ENCODE measurements around the gene ASAH2B.

ASAH2B gene

DNA sequence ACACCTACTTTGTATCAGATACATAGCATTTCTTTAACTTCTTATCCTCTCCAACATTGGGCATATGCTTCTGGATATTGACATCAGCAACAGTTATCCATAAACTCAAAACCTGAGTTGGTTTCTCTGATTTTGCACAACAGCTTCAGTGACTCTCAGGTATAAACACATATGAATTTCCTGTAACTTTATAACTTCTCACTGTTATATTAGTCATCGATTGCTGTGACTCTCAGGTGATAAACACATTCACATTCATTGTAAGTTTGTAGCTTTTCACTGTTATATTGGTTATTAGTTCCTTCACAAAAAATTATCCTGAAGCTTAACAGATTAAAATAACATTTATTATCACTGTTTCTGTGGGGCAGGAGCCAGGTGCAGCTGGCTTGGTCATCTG lies 57.0 kb downstream of the ASAH2B start:
- no peak for DNase-seq (ENCODE audit: low read depth in 2 of 2, low spot score in 1 of 2)

- DNase-seq (ENCODE audit: low read depth in 2 of 2, low spot score in 1 of 2), result no peak
Measured at GRCh38 chr10:50798297-50798696, 58.6 kb downstream of the ASAH2B start.

DNA sequence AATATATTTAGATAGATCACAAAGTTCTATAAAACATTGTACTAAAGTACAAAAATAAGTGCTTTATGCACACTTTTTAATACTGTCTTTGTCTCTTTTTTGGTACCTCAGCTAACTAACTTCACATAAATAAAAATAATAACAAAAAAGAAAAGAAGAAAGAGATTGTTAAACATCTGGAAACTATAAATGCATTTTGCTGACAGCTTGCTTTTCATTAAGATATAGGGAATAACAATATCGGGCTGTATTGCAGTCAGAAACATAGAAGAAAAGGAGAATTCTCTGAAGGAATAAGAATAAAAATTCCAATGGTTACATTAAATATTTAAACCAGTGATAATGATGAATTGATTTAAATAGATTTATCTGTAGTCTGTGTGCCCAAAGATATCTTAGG lies 59.9 kb downstream of the ASAH2B start:
- no peak for DNase-seq (ENCODE audit: low read depth in 2 of 2, low spot score in 1 of 2)

DNA sequence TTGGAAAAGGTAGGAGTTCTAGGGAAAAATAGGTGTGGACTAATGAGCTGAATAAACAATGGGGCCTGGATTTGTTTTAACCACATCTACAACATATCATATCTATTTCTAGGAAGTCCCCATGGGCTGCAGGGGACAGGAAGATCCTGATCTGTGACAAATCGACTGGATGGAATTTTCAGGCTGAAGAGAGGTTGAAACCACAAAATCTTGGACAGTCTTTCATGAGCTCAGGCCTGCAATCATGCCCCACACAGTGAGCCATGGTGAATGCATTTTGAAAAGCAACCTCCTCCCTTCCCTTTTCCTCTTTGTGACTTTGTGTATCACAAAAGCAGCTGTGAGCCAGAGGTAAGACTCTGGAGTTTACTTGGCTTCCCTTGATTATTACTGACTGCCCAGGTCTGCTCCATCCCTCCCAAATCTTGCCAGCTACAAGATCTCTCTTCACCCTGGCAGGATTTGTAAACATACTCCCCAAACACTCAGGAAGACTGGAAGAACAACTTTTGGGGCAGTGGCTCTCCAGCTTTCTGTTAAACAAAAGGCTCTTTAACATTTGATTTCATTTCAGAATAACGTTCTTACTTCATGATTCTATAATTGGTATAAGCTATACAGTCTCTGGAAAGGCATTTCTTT lies 66.4 kb downstream of the ASAH2B start:
- no peak for DNase-seq (ENCODE audit: low read depth in 2 of 2, low spot score in 1 of 2)

DNA sequence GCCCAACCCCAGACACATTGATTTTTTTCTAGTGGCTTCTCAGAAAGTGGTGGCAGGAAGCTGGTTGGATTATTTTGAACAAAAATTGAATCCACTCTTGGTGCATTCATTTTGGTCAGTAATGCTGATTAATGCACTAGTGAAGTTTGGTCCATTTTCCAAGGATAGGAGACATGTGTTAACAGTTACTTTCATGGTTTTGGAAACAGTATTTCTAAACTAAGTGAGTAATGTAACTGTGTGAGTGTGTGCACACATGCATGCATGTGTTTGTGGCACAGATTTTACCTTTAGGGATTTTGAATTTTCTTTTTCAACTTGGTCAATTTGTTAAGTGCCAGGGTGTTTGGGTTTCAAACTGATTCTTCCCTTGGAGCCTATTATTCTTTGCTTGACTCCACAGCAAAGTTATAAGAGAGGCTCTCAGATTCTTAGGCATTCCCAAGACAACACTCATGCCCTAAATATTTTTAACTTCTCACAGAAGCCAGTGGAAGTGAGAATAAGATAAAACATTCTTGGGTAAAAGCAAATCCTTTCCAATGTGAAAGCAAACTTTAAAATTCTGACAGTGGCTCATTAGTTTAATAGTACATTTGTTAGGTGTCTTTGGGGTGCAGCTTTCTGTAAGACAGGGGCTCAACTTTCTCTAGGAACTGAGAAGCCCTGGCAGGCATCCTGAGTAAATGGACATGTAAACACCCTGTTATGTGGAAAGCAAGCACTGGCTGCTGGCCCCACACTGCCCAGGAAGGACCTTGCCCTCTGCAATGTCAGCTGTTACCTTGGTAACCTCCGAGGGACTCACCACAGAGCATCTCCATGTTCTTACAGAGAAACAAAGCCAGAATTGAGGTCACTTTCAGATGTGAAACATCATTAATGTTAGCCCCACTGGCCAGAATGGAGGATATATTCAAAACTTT lies 68.4 kb downstream of the ASAH2B start:
- DNase-seq (ENCODE audit: low read depth in 2 of 2, low spot score in 1 of 2), result no peak
